Stimulated activated CD8-positive, alpha-beta memory T cell treated with anti-CD3 and anti-CD28 coated beads, Interleukin-4, amount 100 ng/mL, for 24 hours (primary cell): ENCODE results near the gene MCF2L2.

ENCODE experiments used
- DNase-seq: peaks from one replicate; pipeline ENCODE4 v3.0.0-alpha.2; 2020; ENCODE audit warnings: low read depth

Gene MCF2L2

GRCh38 chr3:183161552-183162336, 266.7 kb downstream of the MCF2L2 start:
- DNase-seq = no peak

GRCh38 chr3:183160616-183161015, 267.8 kb downstream of the MCF2L2 start:
- no peak for DNase-seq

GRCh38 chr3:183159333-183159732, 269.1 kb downstream of the MCF2L2 start:
- DNase-seq = no peak

GRCh38 chr3:183158551-183159006, 269.8 kb downstream of the MCF2L2 start:
- DNase-seq = peak; percentile 31

GRCh38 chr3:183158113-183158512, 270.3 kb downstream of the MCF2L2 start:
- no peak for DNase-seq

DNA sequence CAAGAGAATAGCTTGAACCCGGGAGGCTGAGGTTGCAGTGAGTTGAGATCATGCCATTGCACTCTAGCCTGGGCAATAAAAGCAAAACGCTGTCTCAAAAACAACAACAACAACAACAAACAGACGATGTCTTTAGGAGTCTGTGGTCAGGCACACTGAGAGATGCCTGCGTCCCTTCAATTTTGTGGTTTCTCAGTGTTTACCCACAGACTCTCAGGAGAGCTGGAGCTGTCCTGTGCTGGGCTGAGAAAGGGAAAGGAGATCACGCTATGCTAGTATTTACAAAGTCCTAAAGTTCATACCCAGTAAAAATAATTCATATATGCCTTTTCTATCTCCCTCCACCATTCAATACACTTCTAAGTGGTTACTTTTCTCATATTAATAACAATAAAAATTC, 272.2 kb downstream of the MCF2L2 start:
- DNase-seq = no peak

GRCh38 chr3:183155499-183155898, 272.9 kb downstream of the MCF2L2 start:
- no peak for DNase-seq

DNA sequence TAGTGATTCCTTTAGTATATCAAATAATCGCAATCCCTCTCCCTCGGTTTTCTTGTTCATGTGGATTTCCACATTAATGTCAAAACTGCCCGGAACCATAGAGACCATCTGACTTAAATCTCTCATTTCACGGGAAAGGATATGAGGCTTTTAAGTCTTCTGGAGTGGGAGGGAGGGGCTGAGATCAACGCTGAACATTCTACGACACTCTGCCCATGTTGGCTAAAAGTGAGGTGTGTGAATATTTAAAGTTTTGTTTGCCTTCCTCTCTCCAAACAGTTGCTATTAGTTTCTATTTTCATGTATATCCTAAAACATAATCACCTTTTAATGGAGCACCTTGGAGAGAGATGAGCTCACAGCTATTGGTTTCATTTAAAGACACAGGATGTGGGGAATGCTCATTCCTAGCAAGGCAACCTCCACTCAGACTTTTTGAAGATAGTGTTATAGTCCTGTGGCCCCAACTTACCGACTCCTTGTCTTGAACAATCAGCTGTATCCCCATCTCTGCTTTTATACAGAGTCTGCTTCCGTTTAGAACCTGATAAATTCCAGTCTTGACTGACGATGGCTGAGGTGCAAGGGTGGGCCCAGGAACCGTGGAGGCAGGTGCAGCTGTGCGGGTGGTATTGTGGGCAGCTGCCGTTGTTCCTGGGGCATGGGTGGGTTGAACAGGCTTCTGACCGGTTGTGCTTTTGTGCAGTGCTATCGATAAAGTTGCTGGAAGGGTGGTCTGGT, 275.0 kb downstream of the MCF2L2 start:
- no peak for DNase-seq

- no peak for DNase-seq
Observed at GRCh38 chr3:183151821-183152351, 276.5 kb downstream of the MCF2L2 start.

GRCh38 chr3:183151086-183151485, 277.3 kb downstream of the MCF2L2 start:
- DNase-seq = no peak

GRCh38 chr3:183149915-183150750, 278.3 kb downstream of the MCF2L2 start:
- DNase-seq = no peak

DNA sequence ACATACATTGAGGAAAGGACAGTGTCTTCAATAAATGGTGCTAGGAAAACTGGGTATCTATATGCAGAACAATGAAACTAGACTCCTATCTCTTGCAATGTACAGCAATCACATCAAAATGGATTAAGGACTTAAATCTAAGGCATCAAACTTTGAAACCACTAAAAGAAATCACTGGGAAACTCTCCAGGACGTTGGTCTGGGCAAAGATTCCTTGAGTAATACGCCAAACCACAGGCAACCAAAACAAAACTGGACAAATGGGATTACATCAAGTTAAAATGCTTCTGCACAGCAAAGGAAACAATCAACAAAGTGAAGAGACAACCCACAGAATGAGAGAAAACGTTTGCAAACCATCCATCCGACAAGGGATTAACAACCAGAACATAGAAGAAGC, 280.4 kb downstream of the MCF2L2 start:
- no peak for DNase-seq

GRCh38 chr3:183144363-183144762, 284.1 kb downstream of the MCF2L2 start:
- DNase-seq = no peak

GRCh38 chr3:183142199-183142598, 286.2 kb downstream of the MCF2L2 start:
- DNase-seq = no peak

DNA sequence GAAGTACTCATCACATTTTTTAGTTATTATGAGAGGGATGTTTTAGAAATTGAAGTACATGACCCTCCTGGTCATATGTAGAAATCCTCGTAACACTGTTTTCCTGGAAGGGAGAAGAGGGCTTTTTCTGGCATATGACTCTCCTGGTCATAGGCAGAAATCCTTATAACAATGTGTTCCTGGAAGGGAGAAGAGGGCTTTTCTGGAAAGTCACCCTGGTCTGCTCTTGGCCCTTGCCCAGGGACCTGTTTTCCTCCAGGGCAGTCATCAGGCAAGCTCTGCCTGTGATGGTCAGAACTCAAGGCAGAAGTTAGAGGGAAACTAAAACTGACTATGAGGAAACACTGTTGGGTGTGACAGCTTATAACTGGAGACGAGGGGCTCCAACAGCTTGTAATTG, 293.6 kb downstream of the MCF2L2 start:
- DNase-seq = no peak

DNA sequence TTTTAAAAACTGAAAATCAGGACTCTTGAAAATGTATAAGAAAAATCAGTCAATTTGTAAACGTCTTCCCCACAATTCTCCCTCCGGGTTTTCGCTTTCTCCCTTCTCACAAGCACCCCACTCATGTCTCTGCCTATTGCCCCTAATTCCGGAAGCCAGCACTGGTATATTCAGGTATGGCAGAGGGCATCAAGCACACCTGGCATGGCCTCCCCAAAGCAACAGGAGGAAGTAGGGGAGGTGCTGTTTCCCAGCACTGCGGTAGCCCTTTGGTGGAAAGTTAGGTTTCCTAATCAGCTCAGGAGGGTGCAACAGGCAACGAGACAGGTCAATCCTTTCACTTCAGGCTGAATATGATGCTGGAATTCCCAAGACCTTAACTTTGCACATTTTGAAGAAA, 296.0 kb downstream of the MCF2L2 start:
- no peak for DNase-seq

GRCh38 chr3:183131735-183132134, 296.7 kb downstream of the MCF2L2 start:
- DNase-seq = no peak

GRCh38 chr3:183131186-183131725, 297.2 kb downstream of the MCF2L2 start:
- no peak for DNase-seq

DNA sequence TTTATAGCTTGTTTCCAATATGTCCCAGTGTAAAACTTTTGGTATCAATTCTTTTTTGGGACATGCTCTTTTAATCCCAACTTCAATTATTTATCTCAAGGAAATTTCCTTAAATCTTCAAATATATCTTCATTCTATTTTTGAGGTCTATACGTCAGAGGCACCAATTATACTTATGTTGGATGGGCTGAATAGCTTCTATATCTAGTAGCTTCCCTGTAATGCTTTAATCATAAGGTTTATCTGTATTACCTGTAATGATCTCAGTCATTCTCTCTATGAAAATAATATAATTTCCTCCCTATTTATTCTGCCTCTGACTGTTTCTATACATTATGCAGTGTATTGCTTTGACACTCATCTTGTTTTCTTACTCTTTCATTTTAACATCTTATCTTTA, 299.2 kb downstream of the MCF2L2 start:
- DNase-seq = no peak

GRCh38 chr3:183128709-183129108, 299.7 kb downstream of the MCF2L2 start:
- DNase-seq = no peak
